Naive thymus-derived CD4-positive, alpha-beta T cell (primary cell): ENCODE measurements around the gene CAPN1. TPM values are rescaled to one million over a fixed set of nuclear protein-coding genes. Genes with fewer than 3 reads are reported as not detected.

Experiments
- ATAC-seq: fragments of 150-1000 bp; cut with Tn5 transposase; 2 replicates; pipeline ENCODE4 v1.10.0; 2021; ENCODE audit warnings: mild to moderate bottlenecking, moderate library complexity
- CTCF ChIA-PET: fragments of 350-600 bp; sonication (Branson Sonifier 250); formaldehyde crosslinking; loops from one replicate; lab custom pipeline; 2021; ENCODE audit warnings: antibody characterized with exemption; lab: Charles Lee
- POLR2A ChIA-PET: fragments of 350-600 bp; sonication (Branson Sonifier 250); formaldehyde crosslinking; loops from one replicate; lab custom pipeline; 2021; ENCODE audit warnings: antibody characterized with exemption, inconsistent platforms; lab: Charles Lee
- DNase-seq, 9 donors: peaks; one replicate each; pipeline versions ENCODE4 v3.0.0 to v3.0.0-alpha.2; 2020 to 2022; ENCODE audit warnings: mixed read lengths in 1 of 9
- H3K27ac ChIP-seq: one replicate; pipeline ENCODE4 v1.7.0; 2013; ENCODE audit warnings: mild to moderate bottlenecking, low read depth, low read length, moderate library complexity
- H3K27me3 ChIP-seq, 2 donors: one replicate each; pipeline ENCODE4 v1.7.0; 2013; ENCODE audit warnings: low read length in 2 of 2, mild to moderate bottlenecking in 2 of 2, moderate library complexity in 2 of 2; ENCODE audit not compliant: control insufficient read depth in 2 of 2, insufficient read depth in 2 of 2
- H3K36me3 ChIP-seq, 3 experiments: 1 replicate in 2 of 3; 2 replicates in 1 of 3; pipeline ENCODE4 v1.7.0; 2013; ENCODE audit warnings: low read length in 3 of 3, mild to moderate bottlenecking in 3 of 3, moderate library complexity in 1 of 3; ENCODE audit not compliant: insufficient read depth in 3 of 3, control insufficient read depth in 2 of 3
- H3K4me1 ChIP-seq, 2 donors: one replicate each; pipeline ENCODE4 v1.7.0; 2013; ENCODE audit warnings: low read length in 2 of 2, mild to moderate bottlenecking in 2 of 2, moderate library complexity in 1 of 2; ENCODE audit not compliant: control insufficient read depth in 2 of 2, insufficient read depth in 2 of 2
- H3K4me3 ChIP-seq: 2 replicates; pipeline ENCODE4 v1.7.0; 2013; ENCODE audit warnings: mild to moderate bottlenecking, low read length
- H3K9me3 ChIP-seq, 3 experiments: 1 replicate in 2 of 3; 2 replicates in 1 of 3; pipeline ENCODE4 v1.7.0; 2013; ENCODE audit warnings: low read length in 3 of 3; ENCODE audit not compliant: control insufficient read depth in 2 of 3
- H3K27ac Mint-ChIP-seq, 9 donors: one replicate each; pipeline ENCODE4 v1.8.0; 2020 to 2022; ENCODE audit warnings: mixed read lengths in 9 of 9, mild to moderate bottlenecking in 8 of 9, moderate library complexity in 5 of 9, inconsistent platforms in 2 of 9
- H3K27me3 Mint-ChIP-seq, 5 donors: one replicate each; pipeline ENCODE4 v1.8.0; 2021 to 2022; ENCODE audit warnings: mixed read lengths in 5 of 5, mild to moderate bottlenecking in 1 of 5
- H3K36me3 Mint-ChIP-seq, 5 donors: one replicate each; pipeline ENCODE4 v1.8.0; 2020 to 2022; ENCODE audit warnings: mixed read lengths in 5 of 5, mild to moderate bottlenecking in 3 of 5, inconsistent platforms in 1 of 5
- H3K4me1 Mint-ChIP-seq, 7 donors: one replicate each; pipeline ENCODE4 v1.8.0; 2020 to 2022; ENCODE audit warnings: mixed read lengths in 7 of 7, mild to moderate bottlenecking in 3 of 7, inconsistent platforms in 1 of 7
- H3K4me3 Mint-ChIP-seq, 10 donors: one replicate each; pipeline ENCODE4 v1.8.0; 2020 to 2022; ENCODE audit warnings: mild to moderate bottlenecking in 10 of 10, mixed read lengths in 10 of 10, moderate library complexity in 6 of 10, inconsistent platforms in 2 of 10
- H3K9me3 Mint-ChIP-seq, 11 donors: one replicate each; pipeline ENCODE4 v1.8.0; 2020 to 2022; ENCODE audit warnings: mixed read lengths in 11 of 11, mild to moderate bottlenecking in 4 of 11, inconsistent platforms in 1 of 11, moderate library complexity in 1 of 11
- intact Hi-C, 2 donors: fragments of 100-400 bp; cut with micrococcal nuclease; formaldehyde crosslinking; loops; one replicate each; pipeline ENCODE4 v1.15.1; 2023
- polyA plus RNA-seq, 2 donors: library from polyadenylated mRNA; unstranded; fragments of 300-500 nt; fragmentation: Illumina TruSeq; gene quantifications; one replicate each; pipeline ENCODE4 v1.2.3, GENCODE V29; 2021
- total RNA-seq, 6 experiments: library from RNA in 5 of 6; stranded (reverse) in 5 of 6; gene quantifications; 1 replicate in 5 of 6; 2 replicates in 1 of 6; pipeline ENCODE4 v1.2.3 and lab custom pipeline; 2021 to 2026

CAPN1 gene
- total and polyA plus RNA-seq, 7 experiments from 2014 or later, result 73.1 to 195 (median 99.8) TPM

DNA sequence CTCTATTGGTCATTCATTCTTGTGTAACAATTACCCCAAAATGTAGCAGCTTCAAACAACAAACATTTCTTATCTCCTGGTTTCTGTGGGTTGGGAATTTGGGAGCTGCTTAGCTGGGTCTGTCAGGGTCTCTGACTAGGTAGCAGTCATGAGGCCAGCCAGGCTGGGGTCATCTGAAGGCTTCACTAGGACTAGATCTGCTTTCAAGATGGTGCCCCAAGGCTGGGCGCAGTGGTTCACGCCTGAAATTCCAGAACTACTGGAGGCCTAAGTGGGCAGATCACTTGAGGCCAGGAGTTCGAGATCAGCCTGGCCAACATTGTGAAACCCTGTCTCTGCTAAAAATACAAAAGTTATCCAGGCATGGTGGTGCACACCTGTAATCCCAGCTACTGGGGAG, 24.8 kb upstream of the CAPN1 start:
- DNase-seq, result no peak
- POLR2A ChIA-PET, result interaction anchor here (0.6 kb wide), 1 partner anchor 38 kb away, joined by 5 read pairs; no protein-coding TSS in a partner anchor
- ATAC-seq, result no peak
- Mint-ChIP-seq H3K4me3 (no peak overlapping the region), H3K27ac (peak overlapping the region in 1 of 9 donors; percentile 74), H3K4me1 (peaks cover 0 to 9% (median 0%) of the 10 kb centered on the region in 7 donors), H3K36me3 (no peaks in the 10 kb centered on the region), H3K9me3 (no peaks in the 10 kb centered on the region), H3K27me3 (peaks cover 0 to 13% (median 0%) of the 10 kb centered on the region in 5 donors)
- CTCF ChIA-PET, result no interaction called here
- Histone ChIP-seq H3K27ac (no peak overlapping the region), H3K4me1 (no peaks in the 10 kb centered on the region), H3K27me3 (no peaks in the 10 kb centered on the region), H3K4me3 (no peak overlapping the region), H3K9me3 (no peaks in the 10 kb centered on the region), H3K36me3 (no peaks in the 10 kb centered on the region)
- intact Hi-C loops, result no loop called here

DNA sequence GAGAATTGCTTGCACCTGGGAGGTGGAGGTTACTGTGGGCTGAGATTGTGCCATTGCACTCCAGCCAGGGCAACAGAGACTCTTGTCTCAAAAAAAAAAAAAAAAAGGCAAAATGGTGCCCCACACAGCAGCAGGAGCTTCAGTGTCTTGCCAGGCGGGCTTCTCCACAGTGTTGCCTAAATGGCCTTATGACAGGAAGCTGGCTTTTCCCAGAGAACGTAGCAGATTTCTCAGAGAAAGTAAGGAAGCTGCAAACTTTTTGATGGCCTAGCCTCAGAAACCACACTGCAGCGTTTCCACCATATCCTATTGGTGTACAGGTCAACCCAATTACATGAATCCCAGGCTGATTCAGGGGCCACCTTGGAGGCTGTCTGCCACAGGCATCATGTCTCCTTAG, 24.4 kb upstream of the CAPN1 start:
- Mint-ChIP-seq H3K27ac (no peak overlapping the region), H3K36me3 (no peaks in the 10 kb centered on the region), H3K4me1 (peaks cover 0 to 5% (median 0%) of the 10 kb centered on the region in 7 donors), H3K27me3 (peaks cover 0 to 13% (median 0%) of the 10 kb centered on the region in 5 donors), H3K9me3 (no peaks in the 10 kb centered on the region), H3K4me3 (no peak overlapping the region)
- no peaks in the 10 kb centered on the region for H3K4me1 ChIP-seq
- POLR2A ChIA-PET, result interaction anchor here (0.6 kb wide), 1 partner anchor 39 kb away, joined by 5 read pairs; no protein-coding TSS in a partner anchor
- H3K4me3 ChIP-seq, result no peak overlapping the region
- no peaks in the 10 kb centered on the region for H3K36me3 ChIP-seq
- H3K27me3 ChIP-seq, result no peaks in the 10 kb centered on the region
- H3K27ac ChIP-seq, result no peak overlapping the region
- ATAC-seq (no peak), DNase-seq (no peak)
- intact Hi-C loops, result no loop called here
- CTCF ChIA-PET, result no interaction called here
- no peaks in the 10 kb centered on the region for H3K9me3 ChIP-seq

- Mint-ChIP-seq H3K36me3 (no peaks in the 10 kb centered on the region), H3K27ac (no peak overlapping the region), H3K4me3 (no peak overlapping the region), H3K9me3 (no peaks in the 10 kb centered on the region), H3K27me3 (peaks cover 0 to 13% (median 0%) of the 10 kb centered on the region in 5 donors), H3K4me1 (no peaks in the 10 kb centered on the region)
- Histone ChIP-seq H3K36me3 (no peaks in the 10 kb centered on the region), H3K4me1 (no peaks in the 10 kb centered on the region), H3K9me3 (no peaks in the 10 kb centered on the region), H3K27ac (no peak overlapping the region), H3K4me3 (no peak overlapping the region), H3K27me3 (no peaks in the 10 kb centered on the region)
- intact Hi-C loops, result no loop called here
- no peak for DNase-seq
- POLR2A ChIA-PET, result interaction anchor here (0.7 kb wide), 1 partner anchor 1130 kb away, joined by 3 read pairs; the partner anchor contains the start of gene YIF1A
- no peak for ATAC-seq
- CTCF ChIA-PET, result interaction anchor here (0.7 kb wide), 1 partner anchor 83 kb away, joined by 3 read pairs; no protein-coding TSS in a partner anchor
These were observed 22.7 kb upstream of the CAPN1 start for GRCh38 chr11:65159012-65159411.

DNA sequence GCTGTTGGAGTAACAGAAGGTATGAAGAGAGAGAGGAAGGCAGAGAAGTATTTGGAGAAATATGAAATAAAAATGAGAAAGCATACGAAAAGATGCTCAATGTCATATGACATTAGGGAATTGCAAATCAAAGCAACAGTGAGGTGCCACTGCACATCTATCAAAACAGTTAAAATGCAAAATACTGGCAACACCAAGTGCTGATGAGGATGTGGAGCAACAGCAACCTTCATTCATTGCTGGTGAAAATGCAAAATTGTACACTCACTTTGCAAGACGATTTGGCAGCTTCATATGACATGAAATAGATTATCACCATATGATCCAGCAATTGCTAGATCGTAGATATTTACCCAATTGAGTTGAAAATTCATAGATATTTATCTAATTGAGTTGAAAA, 21.1 kb upstream of the CAPN1 start:
- ATAC-seq, result no peak
- DNase-seq, result no peak
- Mint-ChIP-seq H3K4me3 (no peak overlapping the region), H3K36me3 (no peaks in the 10 kb centered on the region), H3K4me1 (no peaks in the 10 kb centered on the region), H3K27ac (no peak overlapping the region), H3K27me3 (peaks cover 0 to 13% (median 0%) of the 10 kb centered on the region in 5 donors), H3K9me3 (no peaks in the 10 kb centered on the region)
- Histone ChIP-seq H3K9me3 (no peaks in the 10 kb centered on the region), H3K36me3 (no peaks in the 10 kb centered on the region), H3K4me3 (no peak overlapping the region), H3K27ac (no peak overlapping the region), H3K4me1 (no peaks in the 10 kb centered on the region), H3K27me3 (no peaks in the 10 kb centered on the region)
- ChIA-PET CTCF (no interaction called here), POLR2A (no interaction called here)
- intact Hi-C loops, result no loop called here

DNA sequence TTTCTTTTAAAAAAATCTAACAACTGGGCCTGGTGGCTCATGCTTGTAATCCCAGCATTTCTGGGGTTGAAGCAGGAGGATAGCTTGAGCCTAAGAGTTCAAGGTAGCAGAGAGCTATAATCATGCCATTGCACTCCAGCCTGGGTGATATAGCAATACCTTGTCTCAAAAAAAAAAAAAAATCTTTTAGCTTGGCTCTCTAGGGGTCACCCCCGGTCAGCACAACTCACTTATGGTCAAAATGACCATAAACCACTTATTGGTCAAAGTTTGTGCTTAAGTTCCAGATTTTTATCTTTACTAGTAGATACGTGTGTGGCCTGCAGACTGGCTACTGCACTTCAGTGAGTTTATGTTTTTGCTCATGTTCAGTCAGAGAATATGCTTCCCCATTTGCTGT, 18.0 kb upstream of the CAPN1 start:
- H3K4me3 ChIP-seq, result no peak overlapping the region
- no peaks in the 10 kb centered on the region for H3K36me3 Mint-ChIP-seq
- no peaks in the 10 kb centered on the region for H3K36me3 ChIP-seq
- DNase-seq (no peak), ATAC-seq (peak; percentile 40)
- no peaks in the 10 kb centered on the region for H3K4me1 ChIP-seq
- H3K9me3 Mint-ChIP-seq, result no peaks in the 10 kb centered on the region
- ChIA-PET POLR2A (no interaction called here), CTCF (no interaction called here)
- no peak overlapping the region for H3K4me3 Mint-ChIP-seq
- no peaks in the 10 kb centered on the region for H3K27me3 ChIP-seq
- intact Hi-C loops, result no loop called here
- H3K27ac Mint-ChIP-seq, result no peak overlapping the region
- H3K27me3 Mint-ChIP-seq, result peaks cover 0 to 11% (median 0%) of the 10 kb centered on the region in 5 donors
- H3K4me1 Mint-ChIP-seq, result peaks cover 0 to 3% (median 0%) of the 10 kb centered on the region in 7 donors
- H3K27ac ChIP-seq, result no peak overlapping the region
- H3K9me3 ChIP-seq, result no peaks in the 10 kb centered on the region

GRCh38 chr11:65165410-65166317, 16.1 kb upstream of the CAPN1 start:
- Mint-ChIP-seq H3K9me3 (no peaks in the 10 kb centered on the region), H3K27ac (peak overlapping the region in 1 of 9 donors; percentile 36), H3K4me1 (peaks cover 0 to 11% (median 5%) of the 10 kb centered on the region in 7 donors), H3K27me3 (peaks cover 0 to 3% (median 0%) of the 10 kb centered on the region in 5 donors), H3K4me3 (no peak overlapping the region), H3K36me3 (no peaks in the 10 kb centered on the region)
- no peak overlapping the region for H3K4me3 ChIP-seq
- H3K27ac ChIP-seq, result no peak overlapping the region
- POLR2A ChIA-PET, result no interaction called here
- H3K4me1 ChIP-seq, result no peaks in the 10 kb centered on the region
- no peaks in the 10 kb centered on the region for H3K27me3 ChIP-seq
- DNase-seq, result no peak
- H3K36me3 ChIP-seq, result no peaks in the 10 kb centered on the region
- ATAC-seq, result no peak
- CTCF ChIA-PET, result no interaction called here
- intact Hi-C loops, result no loop called here
- H3K9me3 ChIP-seq, result no peaks in the 10 kb centered on the region
